Middle frontal gyrus (tissue), 1 donor: ENCODE measurements around the gene PRPF39.
"Not testable (repeated sequence)": the region's sequence is repeated elsewhere in the genome, so short reads cannot be mapped to it uniquely, and the experiment has no call there.

ENCODE experiments used
- DNase-seq: peaks from one replicate; pipeline ENCODE4 v3.0.0-alpha.2; 2015; ENCODE audit warnings: low spot score; ENCODE audit errors: extremely low spot score

PRPF39 gene

DNA sequence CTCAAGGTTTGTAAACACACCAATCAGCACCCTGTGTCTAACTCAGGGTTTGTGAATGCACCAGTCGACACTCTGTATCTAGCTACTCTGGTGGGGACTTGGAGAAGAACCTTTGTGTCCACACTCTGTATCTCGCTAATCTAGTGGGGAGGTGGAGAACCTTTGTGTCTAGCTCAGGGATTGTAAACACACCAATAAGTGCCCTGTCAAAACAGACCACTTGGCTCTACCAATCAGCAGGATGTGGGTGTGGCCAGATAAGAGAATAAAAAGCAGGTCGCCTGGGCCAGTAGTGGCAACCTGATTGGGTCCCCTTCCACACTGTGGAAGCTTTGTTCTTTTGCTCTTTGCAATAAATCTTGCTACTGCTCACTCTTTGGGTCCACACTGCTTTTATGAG, 2.8 kb upstream of the PRPF39 start:
- not testable (repeated sequence) for DNase-seq

DNA sequence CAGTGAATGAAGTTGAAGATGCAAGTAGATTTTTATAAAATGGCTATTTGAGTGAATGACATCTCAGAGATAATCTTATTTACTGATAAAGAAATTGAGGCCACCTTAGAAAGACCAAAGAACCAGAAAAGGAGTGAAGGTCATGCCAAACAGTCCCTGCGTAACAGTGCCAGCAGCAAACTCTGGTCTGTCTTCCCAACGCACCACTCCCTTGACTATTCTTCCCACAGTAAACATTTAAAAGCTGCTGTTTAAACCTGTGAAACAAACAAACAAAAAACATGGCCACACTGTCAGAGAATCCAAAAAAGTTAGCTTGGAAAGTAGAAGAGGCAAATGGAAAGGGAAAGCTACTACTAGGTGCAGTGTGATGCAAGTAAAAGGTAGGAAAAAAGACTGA, 1.5 kb upstream of the PRPF39 start:
- no peak for DNase-seq

DNA sequence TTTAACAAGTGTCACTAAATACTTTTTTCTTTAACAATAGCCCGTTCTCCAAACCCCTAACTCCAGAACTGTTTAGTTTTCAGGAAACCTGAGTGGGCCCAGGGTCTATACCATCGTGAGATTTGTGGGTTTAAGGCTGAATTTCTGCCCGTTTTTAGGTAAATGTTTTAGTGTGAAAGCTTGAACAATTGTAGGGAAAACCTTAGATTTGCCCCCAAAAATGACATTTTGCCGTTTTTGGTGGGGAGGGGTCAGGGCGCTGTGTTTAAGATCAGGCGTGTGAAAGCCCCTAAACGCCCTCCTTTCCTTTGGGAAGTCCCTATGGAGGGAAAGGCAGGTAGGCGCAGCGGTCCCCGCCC, 320 bp upstream of the PRPF39 start:
- DNase-seq, result no peak

DNA sequence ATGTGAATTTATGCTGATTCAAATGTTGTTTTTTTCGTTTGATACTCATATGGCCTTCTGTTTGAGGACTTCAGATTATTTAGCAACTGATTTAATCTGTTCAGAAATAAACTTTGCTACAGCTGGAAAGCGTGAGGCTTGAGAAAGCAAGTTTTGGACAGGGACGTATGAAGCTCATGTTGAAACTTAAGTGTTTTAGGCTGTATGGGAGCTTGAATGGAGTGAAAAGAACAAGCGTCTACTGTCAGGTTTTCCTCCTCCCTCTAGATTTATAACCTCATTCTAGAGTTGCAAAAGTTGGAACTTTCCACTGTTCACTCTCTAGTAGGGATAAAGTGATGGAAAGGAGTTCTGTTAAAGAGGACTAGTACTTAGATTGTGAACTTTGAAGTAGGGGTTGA, 1.0 kb downstream of the PRPF39 start:
- DNase-seq, result no peak

DNA sequence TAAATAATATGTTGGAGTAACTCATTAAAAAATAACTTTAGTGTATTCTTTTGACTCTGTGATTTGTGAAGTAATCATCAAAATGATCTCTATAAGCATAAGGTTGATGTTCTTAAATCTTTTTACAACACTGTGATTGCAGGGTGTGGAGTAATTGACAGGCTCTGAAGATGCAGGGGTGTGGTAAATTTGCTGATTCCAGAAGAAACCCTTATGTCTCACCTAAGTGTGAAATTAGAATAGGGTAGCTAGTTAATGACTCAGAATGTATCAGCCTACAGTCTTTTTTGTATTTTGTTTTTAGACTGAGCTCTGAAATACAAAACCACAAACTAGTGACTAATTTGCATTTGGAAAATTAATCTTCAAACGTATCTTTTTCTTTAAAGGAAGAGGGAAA, 5.9 kb downstream of the PRPF39 start:
- no peak for DNase-seq

DNA sequence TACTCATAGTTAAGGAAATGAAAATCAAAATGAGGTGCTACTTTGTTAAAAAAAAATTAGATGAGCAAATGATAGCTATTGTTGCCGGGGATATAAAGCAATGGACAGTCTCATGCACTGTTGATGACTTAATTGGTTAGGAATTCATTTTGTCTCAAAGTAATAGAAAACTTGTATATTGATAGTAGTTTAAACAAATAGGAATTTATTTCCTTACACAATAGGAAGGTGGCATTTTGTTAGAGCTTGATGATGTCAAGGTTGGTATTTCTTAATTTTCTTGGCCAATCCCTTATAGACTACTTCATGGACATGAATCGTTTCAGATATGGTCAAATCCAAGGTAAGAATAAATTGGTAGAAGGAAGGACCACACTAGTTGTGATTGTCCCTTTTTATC, 7.8 kb downstream of the PRPF39 start:
- no peak for DNase-seq

DNA sequence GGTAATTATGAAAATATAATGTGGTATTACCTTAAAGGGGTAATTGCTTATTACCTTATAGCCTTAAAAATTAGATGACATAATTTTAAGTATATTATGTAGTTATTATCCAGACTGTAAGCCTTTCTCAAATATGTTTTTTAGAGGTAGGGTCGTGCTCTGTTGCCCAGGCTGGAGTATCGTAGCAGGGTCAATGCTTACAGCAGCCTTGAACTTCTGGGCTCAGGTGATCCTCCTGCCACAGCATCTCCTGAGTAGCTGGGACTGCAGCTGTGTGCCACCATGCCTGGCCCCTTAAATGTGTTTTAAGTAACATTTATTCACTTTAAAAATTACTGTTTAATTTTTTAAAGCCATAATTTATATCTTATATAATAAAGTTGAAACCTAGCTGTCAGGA, 10.4 kb downstream of the PRPF39 start:
- no peak for DNase-seq

DNA sequence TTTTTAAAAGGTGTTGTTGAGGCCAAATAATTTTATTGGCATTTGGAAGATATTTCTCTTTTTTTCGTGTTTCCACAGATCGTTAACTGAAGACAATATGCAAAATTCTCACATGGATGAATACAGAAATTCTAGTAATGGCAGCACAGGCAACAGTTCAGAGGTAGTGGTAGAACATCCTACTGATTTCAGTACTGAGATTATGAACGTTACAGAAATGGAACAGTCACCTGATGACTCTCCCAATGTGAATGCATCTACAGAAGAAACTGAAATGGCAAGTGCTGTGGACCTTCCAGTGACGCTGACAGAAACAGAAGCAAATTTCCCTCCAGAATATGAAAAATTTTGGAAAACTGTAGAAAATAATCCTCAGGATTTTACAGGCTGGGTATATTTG, 11.2 kb downstream of the PRPF39 start:
- DNase-seq, result no peak

DNA sequence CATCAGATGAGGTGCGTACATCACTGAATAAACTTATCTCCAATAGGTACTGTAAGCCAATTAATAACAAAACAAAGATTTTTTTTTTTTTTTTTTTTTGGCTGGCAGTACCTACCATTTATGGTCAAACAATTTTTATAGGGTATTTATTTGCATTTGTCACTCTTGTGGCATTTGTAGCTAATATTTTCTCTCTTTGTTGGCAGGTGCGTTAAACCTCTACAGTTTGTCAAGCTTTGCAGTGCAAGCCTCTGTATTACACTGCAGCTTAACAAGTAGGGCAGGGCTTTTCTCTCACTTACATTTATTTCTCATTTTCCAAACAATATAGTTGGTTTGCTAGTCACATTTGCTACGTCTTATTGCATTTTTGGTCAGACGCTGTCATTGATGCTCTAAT, 12.3 kb downstream of the PRPF39 start:
- no peak for DNase-seq

DNA sequence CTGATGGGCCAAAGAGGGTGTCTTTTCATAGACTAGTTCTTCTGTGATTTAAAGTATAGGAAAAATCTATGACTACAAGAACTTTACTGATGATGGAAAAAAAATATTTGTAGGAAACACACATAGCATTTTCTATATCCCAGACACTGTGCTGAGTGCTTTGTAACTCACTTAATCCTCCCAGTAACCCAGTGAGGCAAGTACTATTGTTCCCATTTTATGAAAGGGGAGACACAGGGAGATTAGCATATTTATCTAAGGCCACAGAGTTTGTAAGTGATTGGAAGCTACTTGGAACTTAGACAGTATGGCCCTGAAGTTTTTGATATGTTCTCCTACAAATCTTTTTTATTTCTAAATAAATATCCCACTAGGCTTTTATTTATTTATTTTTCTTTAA, 19.9 kb downstream of the PRPF39 start:
- no peak for DNase-seq

DNA sequence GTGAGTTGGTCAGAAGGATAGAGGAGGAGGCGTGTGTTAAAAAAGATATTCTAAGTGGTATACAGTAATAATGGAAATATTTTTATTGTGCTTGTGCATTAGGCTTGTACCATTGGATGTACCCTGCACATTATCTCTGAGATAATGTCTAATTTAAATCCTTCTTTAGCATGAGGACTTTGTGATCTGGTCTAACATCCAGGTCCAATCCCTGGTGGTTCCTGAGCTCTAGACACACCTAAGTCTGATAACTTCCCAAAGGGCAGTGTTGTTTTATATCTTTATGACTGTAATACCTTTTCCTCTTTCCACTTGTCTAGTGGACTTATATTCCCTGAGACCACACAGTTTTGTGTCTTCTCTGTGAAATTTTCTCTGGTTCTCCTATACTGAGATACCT, 20.6 kb downstream of the PRPF39 start:
- no peak for DNase-seq

DNA sequence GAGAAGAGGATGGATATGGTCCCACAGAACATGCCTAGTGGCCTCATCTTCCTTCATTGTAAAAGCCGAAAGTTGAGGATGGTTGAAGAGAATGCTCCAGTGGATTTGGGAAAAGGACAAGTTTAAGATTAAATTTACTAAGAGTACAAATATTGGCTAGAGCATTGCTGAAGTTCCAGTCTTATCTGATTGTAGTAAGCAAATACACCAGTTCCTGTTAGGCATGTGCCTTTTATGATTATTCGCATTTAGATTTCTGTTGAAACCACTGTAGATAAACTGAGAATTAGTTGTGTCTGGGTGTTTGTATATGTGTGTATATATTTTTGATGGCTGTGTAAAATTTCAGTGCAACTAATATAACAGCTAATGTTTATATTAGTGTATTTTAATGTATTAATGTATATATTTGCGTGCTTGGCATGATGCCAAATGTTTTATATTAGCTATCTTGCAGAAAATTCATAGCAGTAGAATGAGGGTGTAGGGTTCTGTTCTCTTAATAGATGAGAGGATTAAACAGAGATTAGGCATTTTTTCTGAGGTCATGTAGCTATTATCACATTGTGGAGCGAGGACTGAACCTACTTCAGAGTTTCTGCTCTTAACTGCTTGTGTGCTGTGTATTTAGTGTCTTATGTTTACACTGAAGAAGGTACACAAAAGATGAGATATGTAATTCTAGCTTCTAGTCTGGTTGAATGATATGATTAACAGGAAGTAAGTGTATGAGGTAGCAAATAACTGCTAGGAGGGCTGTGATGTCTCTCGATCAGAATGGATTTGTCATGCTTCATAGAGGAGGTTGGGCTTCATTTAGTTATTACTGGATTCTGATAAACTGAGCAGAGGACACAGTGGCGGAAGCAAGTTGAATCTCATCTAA, 29.2 kb downstream of the PRPF39 start:
- DNase-seq, result no peak

DNA sequence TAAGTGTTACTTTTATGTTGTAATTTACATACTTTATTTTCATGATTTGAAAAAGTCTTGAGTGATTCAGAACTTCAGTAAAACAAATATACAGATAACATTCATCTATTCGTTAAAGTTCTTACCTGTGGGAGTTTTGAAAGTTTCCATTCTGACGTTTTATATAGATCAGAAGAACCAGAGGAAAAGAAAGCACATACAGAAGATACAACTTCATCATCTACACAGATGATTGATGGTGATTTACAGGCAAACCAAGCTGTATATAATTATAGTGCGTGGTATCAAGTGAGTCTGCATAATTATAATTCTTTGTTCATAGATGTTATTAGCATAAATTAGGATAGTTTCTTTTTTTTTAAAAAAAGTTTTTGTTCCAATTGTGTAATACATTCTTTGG, 30.4 kb downstream of the PRPF39 start:
- DNase-seq, result no peak

DNA sequence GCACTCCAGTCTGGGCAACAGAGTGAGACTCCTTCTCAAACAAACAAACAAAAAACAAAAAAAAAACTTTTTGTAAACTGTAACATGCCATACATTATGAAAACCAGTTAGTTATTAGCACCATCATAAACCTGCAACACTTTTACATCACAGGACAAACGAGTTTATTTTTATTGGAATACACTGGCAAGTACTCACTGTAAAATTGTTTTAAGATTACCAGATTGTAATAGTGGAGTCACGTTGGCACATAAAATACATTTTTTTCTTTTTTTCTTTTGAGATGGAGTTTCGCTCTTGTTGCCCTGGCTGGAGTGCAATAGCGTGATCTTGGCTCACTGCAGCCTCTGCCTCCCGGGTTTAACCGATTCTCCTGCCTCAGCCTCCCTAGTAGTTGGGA, 34.7 kb downstream of the PRPF39 start:
- no peak for DNase-seq

DNA sequence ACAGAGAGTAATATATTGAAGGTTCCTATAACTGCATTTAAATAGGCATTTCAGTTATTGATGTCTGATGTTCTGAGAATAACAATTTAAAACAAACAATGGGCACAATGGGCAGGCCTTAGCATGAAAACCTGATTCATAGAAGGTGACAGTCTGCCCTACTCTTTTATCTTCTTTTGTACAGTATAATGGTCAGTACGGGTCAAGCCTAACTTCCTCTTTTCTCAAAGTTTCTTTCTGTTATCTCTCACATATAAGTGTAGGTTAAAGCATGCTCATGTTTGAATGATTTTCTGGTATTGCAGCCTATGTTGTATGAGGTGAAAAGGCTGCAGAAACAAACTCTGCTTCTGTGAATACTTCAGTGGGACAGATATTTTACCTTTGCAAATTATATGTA, 36.2 kb downstream of the PRPF39 start:
- no peak for DNase-seq

DNA sequence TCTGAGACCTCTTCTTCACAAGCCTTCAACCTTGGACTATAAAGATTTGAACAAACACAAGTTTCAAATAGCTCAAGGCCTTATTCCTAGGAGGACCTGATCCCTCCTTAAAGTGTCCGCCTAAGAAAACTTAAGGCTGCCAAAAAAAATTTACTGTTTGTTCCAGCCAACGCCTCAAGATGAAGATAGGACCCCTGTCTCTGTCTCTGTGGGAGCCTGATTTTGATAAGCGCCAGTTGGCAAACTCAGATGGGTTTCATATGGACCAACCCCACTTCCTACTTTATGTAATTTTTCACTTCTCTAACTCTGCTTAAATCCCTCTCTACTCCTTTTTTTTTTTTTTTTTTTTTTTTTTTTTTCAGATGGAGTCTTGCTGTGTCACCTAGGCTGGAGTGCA, 39.4 kb downstream of the PRPF39 start:
- no peak for DNase-seq

DNA sequence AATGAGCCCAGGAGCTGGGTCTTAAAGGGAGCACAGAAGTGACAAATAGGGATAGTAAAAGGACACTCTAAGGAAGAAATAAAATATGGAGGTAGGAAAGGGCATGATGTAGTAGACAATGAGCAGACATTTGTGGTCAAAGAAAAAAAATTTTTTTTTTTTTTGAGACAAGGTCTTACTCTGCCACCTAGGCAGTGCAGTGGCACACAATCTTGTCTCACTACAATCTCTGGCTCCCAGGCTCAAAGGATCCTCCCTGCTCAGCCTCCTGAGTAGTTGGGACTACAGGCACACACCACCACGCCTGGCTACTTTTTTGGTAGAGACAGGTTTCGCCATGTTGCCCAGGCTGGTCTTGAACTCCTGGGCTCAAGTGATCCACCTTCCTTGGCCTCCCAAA, 41.8 kb downstream of the PRPF39 start:
- DNase-seq, result no peak

DNA sequence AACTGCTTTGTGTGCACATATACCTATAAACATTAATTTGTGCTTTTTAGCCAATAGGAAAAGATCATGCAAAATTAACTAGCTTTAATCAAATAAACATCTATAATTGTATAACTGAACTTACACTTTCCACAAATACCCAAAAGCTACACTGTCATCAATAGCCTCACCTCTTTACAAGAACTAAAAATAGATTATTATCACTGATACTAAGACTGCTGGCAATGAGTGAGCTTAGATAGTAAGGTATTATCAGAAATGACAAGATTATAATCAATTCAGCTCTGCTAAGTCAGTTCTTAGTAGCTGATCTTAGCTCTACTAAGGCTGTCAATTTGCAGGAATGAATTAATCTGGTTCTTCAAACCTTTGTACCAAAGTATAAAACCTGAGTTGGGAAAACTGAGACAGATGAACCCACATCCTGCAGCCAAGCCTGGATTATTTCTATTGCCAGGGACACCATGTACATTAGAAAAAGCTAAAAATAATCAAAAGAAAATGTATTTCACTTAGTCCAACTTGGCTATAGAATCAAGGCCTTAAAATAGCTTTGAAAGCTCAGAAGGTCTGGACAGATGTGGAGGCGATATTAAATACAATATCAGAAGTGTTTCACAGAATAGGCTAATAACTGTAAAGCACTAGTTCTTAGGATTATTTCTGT, 45.2 kb downstream of the PRPF39 start:
- DNase-seq, result no peak

DNA sequence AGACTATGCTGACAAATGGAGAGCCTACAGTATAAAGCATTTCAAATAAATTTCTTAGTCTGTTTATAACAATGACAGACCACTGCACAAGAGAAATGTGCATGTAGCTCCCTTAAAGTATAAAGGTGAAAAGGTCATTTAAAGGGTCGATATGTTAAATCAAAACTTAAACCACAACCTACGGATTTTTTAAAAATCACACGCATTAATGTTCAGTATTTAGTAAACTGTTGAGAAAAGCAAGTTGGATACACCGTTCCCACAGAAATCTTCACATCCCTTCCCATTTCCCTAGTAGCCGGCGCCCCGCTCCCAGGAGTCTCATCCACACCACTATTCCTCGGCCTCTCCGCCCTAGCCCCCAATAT, 49.8 kb downstream of the PRPF39 start:
- no peak for DNase-seq

DNA sequence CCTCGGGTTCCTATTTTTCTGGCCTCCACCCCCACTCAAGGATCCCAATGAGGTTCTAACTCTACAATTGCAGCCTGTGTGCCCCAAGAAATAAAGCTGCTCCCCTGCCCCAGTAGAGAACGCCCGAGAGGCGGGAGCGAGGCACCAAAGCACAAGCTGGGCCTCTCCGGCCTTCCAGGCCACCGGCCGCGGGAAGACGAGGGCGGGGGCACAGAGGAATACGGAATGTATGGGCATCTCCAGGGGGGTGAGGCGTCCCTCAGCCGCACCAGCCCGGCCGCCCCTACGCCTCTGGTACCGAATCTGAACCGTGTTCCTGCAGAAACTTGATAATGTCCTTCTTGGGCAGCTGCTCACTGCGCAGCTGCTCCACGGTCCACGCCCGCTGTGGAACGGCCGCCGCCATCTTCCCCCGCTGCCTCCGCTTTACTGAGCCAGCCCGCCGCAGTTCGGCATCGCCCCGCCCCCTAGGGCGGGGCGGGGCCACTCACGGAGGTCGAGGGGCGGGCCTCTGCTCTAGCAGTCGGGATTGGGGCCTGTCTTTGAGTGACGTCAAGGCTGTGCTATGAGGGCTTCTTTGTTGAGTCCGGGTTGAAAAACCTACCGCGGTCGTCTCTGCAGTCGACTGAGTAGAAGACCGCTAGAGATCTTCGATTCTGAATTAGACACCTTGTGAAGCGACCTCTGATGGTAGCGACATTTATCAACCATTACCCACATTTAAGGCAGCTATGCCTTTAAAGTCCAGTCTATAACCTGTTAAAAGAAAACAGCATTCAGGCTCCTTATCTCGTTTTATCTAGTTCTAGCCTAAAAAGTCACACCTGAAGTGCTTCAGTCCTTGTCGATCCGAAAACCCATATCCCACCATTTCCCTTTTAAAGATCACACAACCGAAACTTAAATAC, 50.4 kb downstream of the PRPF39 start, which contains the start of gene FKBP3:
FKBP3 (minus strand) TSS at position 431 of the 908 bp plus-strand sequence; CDS start at position 406, 25 bp downstream.
- peak; percentile 99 for DNase-seq

DNA sequence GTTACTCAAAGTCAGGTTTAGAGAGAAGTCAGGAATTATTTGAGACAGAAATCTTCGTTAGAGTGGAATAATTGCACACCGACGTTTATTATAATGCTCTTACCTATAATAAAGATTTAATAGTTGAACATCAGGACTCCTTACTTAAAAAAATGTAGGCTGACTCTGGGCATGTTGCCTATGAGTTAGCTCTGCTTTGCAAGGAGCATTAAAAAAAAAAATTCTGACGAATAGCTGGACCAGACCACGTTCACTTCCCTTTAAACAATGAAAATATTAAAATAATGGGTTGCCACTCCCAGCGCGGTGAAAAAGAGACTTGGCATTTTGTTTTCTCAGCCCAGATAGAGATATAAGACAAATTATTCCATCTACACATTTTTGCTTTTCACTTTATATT, 51.2 kb downstream of the PRPF39 start:
- DNase-seq, result no peak
